Endothelial cell of umbilical vein (primary cell): Measurements from ENCODE around the gene MCU. TPM values are rescaled to one million over a fixed set of nuclear protein-coding genes. Genes with fewer than 3 reads are reported as not detected.

ENCODE experiments used
- BruUV-seq: library from RNA; stranded (reverse); fragments of 400-500 nt; replicated peaks from 2 replicates; lab custom pipeline; 2021; lab: Mats Ljungman, UMichigan
- CTCF ChIA-PET: fragments of 300-600, 350-600 bp; sonication (Branson Sonifier 250); formaldehyde crosslinking; loops from one replicate; lab custom pipeline; 2021; ENCODE audit warnings: antibody characterized with exemption, inconsistent platforms; lab: Charles Lee
- POLR2A ChIA-PET: fragments of 300-600, 350-600 bp; sonication (Branson Sonifier 250); formaldehyde crosslinking; loops from one replicate; lab custom pipeline; 2021; ENCODE audit warnings: antibody characterized with exemption, inconsistent platforms; lab: Charles Lee
- DNase-seq: peaks from one replicate; pipeline ENCODE4 v3.0.0-alpha.2; 2011; ENCODE audit warnings: low read depth, low spot score
- FAIRE-seq: peaks from 2 replicates; lab custom pipeline; 2011; peaks lifted over from hg19 to GRCh38; lab: Jason Lieb, UNC
- H2AFZ ChIP-seq: 2 replicates; pipeline ENCODE4 v1.6.0; 2012; ENCODE audit warnings: low read depth, low read length, control low read depth, inconsistent platforms
- H3K27ac ChIP-seq: 2 replicates; pipeline ENCODE4 v1.5.1; 2011; ENCODE audit warnings: low read depth, mild to moderate bottlenecking, control low read depth, low read length, moderate library complexity; ENCODE audit not compliant: insufficient read depth
- H3K27me3 ChIP-seq, 2 experiments: 2 replicates each; pipeline versions ENCODE4 v1.6.0 to v1.6.1; 2011; ENCODE audit warnings: low read length in 2 of 2, mixed read lengths in 1 of 2; ENCODE audit not compliant: control insufficient read depth in 2 of 2, insufficient read depth in 2 of 2
- H3K36me3 ChIP-seq, 2 experiments: 2 replicates in 1 of 2; 3 replicates in 1 of 2; pipeline ENCODE4 v1.5.1; 2011; ENCODE audit warnings: low read length in 2 of 2, mild to moderate bottlenecking in 1 of 2, moderate library complexity in 1 of 2; ENCODE audit not compliant: control insufficient read depth in 2 of 2, insufficient read depth in 2 of 2; ENCODE audit errors: extremely low read depth in 1 of 2
- H3K4me1 ChIP-seq: 3 replicates; pipeline ENCODE4 v1.5.1; 2011; ENCODE audit warnings: mild to moderate bottlenecking, low read length; ENCODE audit not compliant: control insufficient read depth, insufficient read depth; ENCODE audit errors: extremely low read depth
- H3K4me2 ChIP-seq: 2 replicates; pipeline ENCODE4 v1.6.1; 2011; ENCODE audit warnings: low read length, control low read depth, mixed read lengths; ENCODE audit not compliant: insufficient read depth
- H3K4me3 ChIP-seq, 3 experiments: fragments of 200-600 bp in 1 of 3; sonication (generic), shearing (Covaris generic) in 1 of 3; replicated peaks in 1 of 3; 2 replicates each; pipeline ENCODE4 v1.5.1; 2011 to 2016; ENCODE audit warnings: control low read depth in 3 of 3, low read length in 3 of 3, mild to moderate bottlenecking in 2 of 3, inconsistent platforms in 1 of 3, low read depth in 1 of 3, moderate library complexity in 1 of 3; ENCODE audit not compliant: insufficient read depth in 1 of 3
- H3K79me2 ChIP-seq: 2 replicates; pipeline ENCODE4 v1.6.0; 2012; ENCODE audit warnings: low read length, inconsistent platforms; ENCODE audit not compliant: control insufficient read depth, insufficient read depth
- H3K9ac ChIP-seq: replicated peaks from 2 replicates; pipeline ENCODE3; 2011; ENCODE audit warnings: low read length, control low read depth; ENCODE audit not compliant: insufficient read depth; ENCODE audit errors: extremely low read depth
- H3K9me1 ChIP-seq: replicated peaks from 3 replicates; pipeline ENCODE4 v1.6.0; 2011; ENCODE audit warnings: mild to moderate bottlenecking, low read length; ENCODE audit not compliant: control insufficient read depth, insufficient read depth; ENCODE audit errors: extremely low read depth
- H3K9me3 ChIP-seq: replicated peaks from 2 replicates; pipeline ENCODE4 v1.5.1; 2012; ENCODE audit warnings: low read length, inconsistent platforms; ENCODE audit not compliant: control insufficient read depth, insufficient read depth
- H4K20me1 ChIP-seq: replicated peaks from 2 replicates; pipeline ENCODE3; 2011; ENCODE audit warnings: mild to moderate bottlenecking, low read length; ENCODE audit not compliant: control insufficient read depth, insufficient read depth; ENCODE audit errors: extremely low read depth
- CTCF ChIP-seq, 2 donors: IDR thresholded peaks; 1 replicate in 1 of 2; 2 replicates in 1 of 2; pipeline ENCODE4 v1.5.1; 2011; ENCODE audit warnings: low read length in 2 of 2, mild to moderate bottlenecking in 2 of 2, moderate library complexity in 2 of 2, control low read depth in 1 of 2, inconsistent platforms in 1 of 2, low read depth in 1 of 2; ENCODE audit not compliant: insufficient read depth in 1 of 2; ENCODE audit errors: extremely low read depth in 1 of 2
- EZH2 ChIP-seq: IDR thresholded peaks from 2 replicates; pipeline ENCODE4 v1.6.1; 2012; ENCODE audit warnings: borderline replicate concordance, low read depth, mild to moderate bottlenecking, moderate library complexity, low read length, inconsistent platforms; ENCODE audit not compliant: severe bottlenecking
- FOS ChIP-seq: IDR thresholded peaks from 2 replicates; pipeline ENCODE4 v1.6.1; 2011; ENCODE audit warnings: mild to moderate bottlenecking, low read length, moderate library complexity, borderline replicate concordance; ENCODE audit not compliant: insufficient read depth
- GATA2 ChIP-seq: IDR thresholded peaks from 2 replicates; pipeline ENCODE4 v1.7.0; 2011; ENCODE audit warnings: low read depth, mild to moderate bottlenecking, moderate library complexity, mixed read lengths, low read length; ENCODE audit not compliant: insufficient read length, insufficient read depth
- JUN ChIP-seq: IDR thresholded peaks from 2 replicates; pipeline ENCODE4 v1.6.1; 2011; ENCODE audit warnings: borderline replicate concordance, low read depth; ENCODE audit not compliant: insufficient read length, insufficient read depth
- MAX ChIP-seq: IDR thresholded peaks from 2 replicates; pipeline ENCODE4 v1.6.1; 2011; ENCODE audit not compliant: insufficient read depth, insufficient read length
- MYC ChIP-seq: IDR thresholded peaks from one replicate; pipeline ENCODE4 v1.6.1; 2011; ENCODE audit warnings: mild to moderate bottlenecking, low read depth, low read length
- POLR2A ChIP-seq: IDR thresholded peaks from 2 replicates; pipeline ENCODE4 v1.6.1; 2012; ENCODE audit warnings: low read depth, mild to moderate bottlenecking, control low read depth, low read length
- POLR2AphosphoS5 ChIP-seq: IDR thresholded peaks from 2 replicates; pipeline ENCODE4 v1.6.1; 2012; ENCODE audit warnings: low read depth, mild to moderate bottlenecking, control low read depth, low read length, moderate library complexity; ENCODE audit not compliant: insufficient read depth
- dilution Hi-C: fragments of 300-500 bp; cut with MboI; formaldehyde crosslinking; loops from one replicate; pipeline ENCODE4 v1.15.0; 2019; ENCODE audit warnings: low sequenced_read_pairs; ENCODE audit not compliant: extremely low pct_ligation_motif_present
- intact Hi-C: fragments of 100-400 bp; cut with micrococcal nuclease; formaldehyde crosslinking; loops from one replicate; pipeline ENCODE4 v1.10.0; 2022
- polyA plus RNA-seq, 4 experiments: library from polyadenylated mRNA; depleted of rRNA in 3 of 4; stranded (reverse) in 3 of 4; unstranded in 1 of 4; fragments of >200 nt; gene quantifications; 2 replicates each; pipeline versions ENCODE4 v1.2.1 to v1.2.3, GENCODE V29; 2011 to 2012; ENCODE audit warnings: missing spikeins in 1 of 4
- total RNA-seq: library from RNA; stranded (reverse); gene quantifications from 2 replicates; pipeline ENCODE4 v1.2.3, GENCODE V29; 2021

MCU gene
- total and polyA plus RNA-seq, 2 donors (not counting 3 experiments of a cell fraction or from before 2014, with no cell fraction given) = 25.2 to 37.2 TPM

GRCh38 chr10:72895236-72895850, 203.4 kb downstream of the MCU start:
- no peak overlapping the region for H3K4me2 ChIP-seq
- no peaks in the 10 kb centered on the region for H3K9me3 ChIP-seq
- no peaks in the 10 kb centered on the region for H3K4me1 ChIP-seq
- H3K27me3 ChIP-seq = no peaks in the 10 kb centered on the region
- no peaks in the 10 kb centered on the region for H3K79me2 ChIP-seq
- no peaks in the 10 kb centered on the region for H3K9me1 ChIP-seq
- FAIRE-seq (no peak), DNase-seq (no peak)
- intact Hi-C loops = no loop called here
- ChIA-PET CTCF (no interaction called here), POLR2A (no interaction called here)
- TF ChIP-seq EZH2 = no peak
- no peak for TF ChIP-seq CTCF (IDR thresholded peaks at IDR 0.05; ENCODE audit: extremely low read depth in 1 of 2, insufficient read depth in 1 of 2, low read depth in 1 of 2, low read length in 2 of 2)
- no peak for TF ChIP-seq MAX
- TF ChIP-seq GATA2 = no peak
- TF ChIP-seq MYC = no peak
- TF ChIP-seq JUN = no peak
- no peak for TF ChIP-seq POLR2A
- no peak for TF ChIP-seq POLR2AphosphoS5
- TF ChIP-seq FOS = no peak
- H2AFZ ChIP-seq = no peak overlapping the region
- dilution Hi-C loops = no loop called here
- no peak overlapping the region for H3K27ac ChIP-seq
- no peak overlapping the region for H3K9ac ChIP-seq
- no peaks in the 10 kb centered on the region for H3K36me3 ChIP-seq
- no peak overlapping the region for H3K4me3 ChIP-seq
- H4K20me1 ChIP-seq = no peaks in the 10 kb centered on the region
- no TSS peak for BruUV-seq
